H9 (cell line): ENCODE data around the gene CHN2. TPM values are rescaled to one million over a fixed set of nuclear protein-coding genes. Genes with fewer than 3 reads are reported as not detected.
A peak's percentile ranks its signal among the peaks of the same experiment; 100 is the strongest.

Experiments used
- DNase-seq: peaks from one replicate; pipeline ENCODE4 v3.0.0-alpha.2; 2017
- H2AFZ ChIP-seq: one replicate; pipeline ENCODE4 v1.6.1; 2013; ENCODE audit warnings: mild to moderate bottlenecking, low read length, control low read depth, moderate library complexity
- H2AK5ac ChIP-seq: 2 replicates; pipeline ENCODE4 v1.6.1; 2013; ENCODE audit warnings: low read length, control low read depth, mixed read lengths; ENCODE audit not compliant: insufficient read length
- H2BK120ac ChIP-seq: one replicate; pipeline ENCODE4 v1.6.1; 2013; ENCODE audit warnings: low read depth, mild to moderate bottlenecking, low read length, control low read depth, inconsistent platforms; ENCODE audit not compliant: poor library complexity, severe bottlenecking
- H2BK12ac ChIP-seq: 2 replicates; pipeline ENCODE4 v1.6.1; 2013; ENCODE audit warnings: low read length, control low read depth, mixed read lengths, low read depth; ENCODE audit not compliant: insufficient read length
- H2BK15ac ChIP-seq: 2 replicates; pipeline ENCODE4 v1.6.1; 2013; ENCODE audit warnings: low read depth, low read length, control low read depth
- H2BK20ac ChIP-seq: one replicate; pipeline ENCODE4 v1.6.1; 2013; ENCODE audit warnings: low read depth, mild to moderate bottlenecking, low read length, control low read depth, inconsistent platforms; ENCODE audit not compliant: poor library complexity, severe bottlenecking
- H2BK5ac ChIP-seq: 2 replicates; pipeline ENCODE4 v1.6.1; 2013; ENCODE audit warnings: low read length, control low read depth, mixed read lengths; ENCODE audit not compliant: insufficient read length
- H3K14ac ChIP-seq: 2 replicates; pipeline ENCODE4 v1.6.1; 2013; ENCODE audit warnings: low read length, control low read depth; ENCODE audit not compliant: insufficient read depth
- H3K18ac ChIP-seq: 2 replicates; pipeline ENCODE4 v1.6.1; 2013; ENCODE audit warnings: low read depth, mild to moderate bottlenecking, mixed read lengths, low read length, control low read depth; ENCODE audit not compliant: insufficient read length
- H3K23ac ChIP-seq: 2 replicates; pipeline ENCODE4 v1.6.1; 2013; ENCODE audit warnings: low read length, control low read depth, mixed read lengths, low read depth; ENCODE audit not compliant: insufficient read length
- H3K23me2 ChIP-seq: 2 replicates; pipeline ENCODE4 v1.6.1; 2013; ENCODE audit warnings: low read depth, mild to moderate bottlenecking, mixed read lengths, low read length, control low read depth; ENCODE audit not compliant: insufficient read length, poor library complexity, severe bottlenecking
- H3K27ac ChIP-seq: 2 replicates; pipeline ENCODE4 v1.5.1; 2013; ENCODE audit warnings: low read length, control low read depth, mixed read lengths, low read depth; ENCODE audit not compliant: insufficient read length
- H3K27me3 ChIP-seq: 2 replicates; pipeline ENCODE4 v1.6.1; 2013; ENCODE audit warnings: low read length, control low read depth, inconsistent platforms; ENCODE audit not compliant: insufficient read depth
- H3K4ac ChIP-seq: 2 replicates; pipeline ENCODE4 v1.6.1; 2013; ENCODE audit warnings: low read depth, mild to moderate bottlenecking, control low read depth, inconsistent platforms, low read length, moderate library complexity
- H3K4me1 ChIP-seq: 2 replicates; pipeline ENCODE4 v1.6.1; 2013; ENCODE audit warnings: low read length, control low read depth, inconsistent platforms; ENCODE audit not compliant: insufficient read depth
- H3K4me2 ChIP-seq: 2 replicates; pipeline ENCODE4 v1.6.1; 2013; ENCODE audit warnings: low read length, control low read depth, mixed read lengths; ENCODE audit not compliant: insufficient read length, insufficient read depth
- H3K56ac ChIP-seq: 2 replicates; pipeline ENCODE4 v1.6.1; 2013; ENCODE audit warnings: low read depth, mild to moderate bottlenecking, mixed read lengths, low read length, control low read depth; ENCODE audit not compliant: insufficient read length
- H3K79me1 ChIP-seq: 2 replicates; pipeline ENCODE4 v1.6.1; 2013; ENCODE audit warnings: low read depth, mild to moderate bottlenecking, moderate library complexity, low read length, control low read depth, inconsistent platforms; ENCODE audit not compliant: insufficient read depth, poor library complexity, severe bottlenecking
- H3K79me2 ChIP-seq: 2 replicates; pipeline ENCODE4 v1.6.1; 2013; ENCODE audit warnings: low read length, control low read depth, inconsistent platforms; ENCODE audit not compliant: insufficient read depth
- H3K9ac ChIP-seq: 2 replicates; pipeline ENCODE4 v1.6.1; 2013; ENCODE audit warnings: low read length, control low read depth, mixed read lengths; ENCODE audit not compliant: insufficient read length; ENCODE audit errors: extremely low read depth
- H3K9me3 ChIP-seq: one replicate; pipeline ENCODE4 v1.6.1; 2013; ENCODE audit warnings: low read depth, low read length, inconsistent platforms; ENCODE audit not compliant: control insufficient read depth
- H3T11ph ChIP-seq: one replicate; pipeline ENCODE4 v1.6.1; 2013; ENCODE audit warnings: mild to moderate bottlenecking, low read length, control low read depth, inconsistent platforms
- H4K20me1 ChIP-seq: one replicate; pipeline ENCODE4 v1.6.1; 2013; ENCODE audit not compliant: control insufficient read depth, insufficient read length, insufficient read depth
- H4K5ac ChIP-seq: 2 replicates; pipeline ENCODE4 v1.6.1; 2013; ENCODE audit warnings: low read depth, mild to moderate bottlenecking, mixed read lengths, low read length, control low read depth; ENCODE audit not compliant: insufficient read length
- H4K8ac ChIP-seq: replicated peaks from 2 replicates; pipeline ENCODE4 v1.6.1; 2013; ENCODE audit warnings: low read length, control low read depth, mixed read lengths, low read depth; ENCODE audit not compliant: insufficient read length
- H4K91ac ChIP-seq: 2 replicates; pipeline ENCODE4 v1.6.1; 2013; ENCODE audit warnings: low read depth, mild to moderate bottlenecking, moderate library complexity, mixed read lengths, low read length, control low read depth; ENCODE audit not compliant: insufficient read length
- H3K27ac Mint-ChIP-seq, 3 experiments: 2 replicates in 2 of 3; 3 replicates in 1 of 3; pipeline ENCODE4 v1.8.0; 2020 to 2021; ENCODE audit warnings: mixed read lengths in 3 of 3, mild to moderate bottlenecking in 1 of 3, moderate library complexity in 1 of 3
- H3K27me3 Mint-ChIP-seq: 2 replicates; pipeline ENCODE4 v1.8.0; 2021; ENCODE audit warnings: low read depth, mild to moderate bottlenecking, moderate library complexity, mixed read lengths
- H3K36me3 Mint-ChIP-seq, 3 experiments: 2 replicates in 2 of 3; 3 replicates in 1 of 3; pipeline ENCODE4 v1.8.0; 2020 to 2021; ENCODE audit warnings: low read depth in 3 of 3, mixed read lengths in 3 of 3; ENCODE audit not compliant: insufficient read depth in 1 of 3
- H3K4me1 Mint-ChIP-seq, 2 experiments: 2 replicates each; pipeline ENCODE4 v1.8.0; 2020; ENCODE audit warnings: mixed read lengths in 2 of 2
- H3K4me3 Mint-ChIP-seq, 2 experiments: 2 replicates in 1 of 2; 3 replicates in 1 of 2; pipeline ENCODE4 v1.8.0; 2020 to 2021; ENCODE audit warnings: mild to moderate bottlenecking in 2 of 2, mixed read lengths in 2 of 2, moderate library complexity in 1 of 2
- H3K9me3 Mint-ChIP-seq, 2 experiments: 2 replicates in 1 of 2; 3 replicates in 1 of 2; pipeline ENCODE4 v1.8.0; 2020; ENCODE audit warnings: mild to moderate bottlenecking in 2 of 2, mixed read lengths in 2 of 2, moderate library complexity in 1 of 2
- CTCF ChIP-seq: fragments of 200-600 bp; sonication (generic); conservative IDR thresholded peaks from 3 replicates; pipeline ENCODE4 v1.8.0; 2021; ENCODE audit warnings: antibody characterized with exemption, mild to moderate bottlenecking
- WGBS: extraction: QIAGEN DNeasy Blood & Tissue Kit; methylation state at CpG from one replicate; pipeline ENCODE4 v1.1.7; 2013; ENCODE audit warnings: missing lambda C conversion rate, low lambda C conversion rate, mixed read lengths; ENCODE audit not compliant: insufficient read length; ENCODE audit errors: extremely low coverage; 5-methylcytosine and 5-hydroxymethylcytosine counted together
- total RNA-seq: library from RNA; stranded (reverse); gene quantifications from 2 replicates; pipeline ENCODE4 v1.2.1, GENCODE V29; 2021

CHN2 gene
- total RNA-seq, 1 experiment from 2014 or later: 3.3 TPM

DNA sequence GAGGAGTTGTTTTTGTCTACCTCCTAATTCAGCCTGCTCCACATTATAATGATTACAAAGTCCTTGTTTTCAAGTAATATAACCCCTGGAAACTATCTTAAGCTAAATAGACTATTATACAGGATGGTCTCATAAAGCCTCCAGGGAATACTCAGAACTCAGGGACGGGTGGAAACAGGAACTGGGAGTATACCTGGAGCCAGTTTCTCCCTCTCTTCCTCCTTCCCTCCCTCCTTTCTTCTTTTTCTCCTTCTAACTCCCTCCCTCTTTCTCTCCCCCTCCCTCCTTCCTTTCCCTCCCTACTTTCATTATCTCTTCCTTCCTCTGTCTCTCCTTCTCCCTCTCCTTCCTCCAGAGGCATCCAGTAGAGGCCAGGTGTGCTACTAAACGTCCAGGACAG lies 292.8 kb downstream of the CHN2 start:
- Histone ChIP-seq H3K9me3 (no peaks in the 10 kb centered on the region), H4K8ac (no peak overlapping the region), H4K20me1 (no peaks in the 10 kb centered on the region), H2BK120ac (no peak overlapping the region), H3K4me2 (no peak overlapping the region), H4K5ac (no peak overlapping the region), H3K9ac (no peak overlapping the region), H3K14ac (no peak overlapping the region), H4K91ac (no peak overlapping the region), H3T11ph (no peak overlapping the region), H2BK20ac (no peak overlapping the region), H3K79me2 (no peaks in the 10 kb centered on the region), H2BK12ac (no peak overlapping the region), H2BK15ac (no peak overlapping the region), H3K23ac (no peak overlapping the region), H3K27me3 (no peaks in the 10 kb centered on the region), H2AFZ (no peak overlapping the region), H3K23me2 (no peaks in the 10 kb centered on the region), H2BK5ac (no peak overlapping the region), H3K27ac (no peak overlapping the region), H3K18ac (no peak overlapping the region), H3K4me1 (no peaks in the 10 kb centered on the region), H3K56ac (no peak overlapping the region), H2AK5ac (no peak overlapping the region), H3K79me1 (no peaks in the 10 kb centered on the region), H3K4ac (no peak overlapping the region)
- Mint-ChIP-seq H3K36me3 (no peaks in the 10 kb centered on the region), H3K4me1 (peaks cover 14 to 26% of the 10 kb centered on the region in 2 experiments), H3K27me3 (no peaks in the 10 kb centered on the region), H3K4me3 (no peak overlapping the region), H3K27ac (peak overlapping the region in 1 of 3 experiments; percentile 93; a peak in 2 of 7 replicates), H3K9me3 (no peaks in the 10 kb centered on the region)
- no peak for DNase-seq
- no peak for TF ChIP-seq CTCF
- no CpG with 5 or more reads among the region's 2 CpGs for WGBS
